NCI-H1092 (cell line): ENCODE results near the gene IKZF2.

Source experiments
- DNase-seq: peaks from one replicate; lab custom pipeline; 2025; lab: John Stamatoyannopoulos, UW

The IKZF2 gene

DNA sequence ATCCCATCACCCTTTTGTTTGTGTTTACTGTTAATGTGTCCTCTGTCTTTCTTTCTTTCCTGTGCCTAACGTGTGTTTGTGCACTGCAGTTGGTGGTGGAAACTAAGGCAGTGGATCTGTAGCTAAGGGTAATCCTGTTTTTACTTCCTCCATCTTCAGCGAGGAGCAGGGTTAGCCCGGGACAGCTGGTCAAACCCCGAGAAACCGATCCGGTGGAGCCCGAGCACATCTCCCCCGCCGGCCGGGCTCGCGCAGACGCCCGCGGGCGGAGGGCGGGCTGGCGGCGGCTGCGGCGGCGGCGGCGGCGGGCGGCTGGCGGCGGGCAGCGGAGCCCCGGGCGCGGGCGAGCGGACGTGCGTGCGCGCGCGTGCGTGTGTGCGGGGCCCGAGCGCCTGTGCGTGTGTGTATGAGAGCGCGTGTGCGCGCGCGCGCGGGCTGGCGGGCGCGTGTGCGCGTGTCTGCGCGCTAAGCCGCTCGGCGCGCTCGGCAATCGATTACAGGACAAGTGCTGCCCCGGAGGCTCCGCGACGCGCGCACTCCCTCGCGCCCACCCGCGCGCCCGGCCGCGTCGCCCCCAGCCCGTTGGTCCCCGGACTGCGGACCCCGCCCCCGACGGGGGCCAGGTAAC, at the start of gene IKZF2:
Gene IKZF2, minus strand, starts transcription at position 176 of the 628 bp plus-strand sequence. CDS start 2,983 bp downstream, outside the sequence.
- DNase-seq: peak; percentile 82

DNA sequence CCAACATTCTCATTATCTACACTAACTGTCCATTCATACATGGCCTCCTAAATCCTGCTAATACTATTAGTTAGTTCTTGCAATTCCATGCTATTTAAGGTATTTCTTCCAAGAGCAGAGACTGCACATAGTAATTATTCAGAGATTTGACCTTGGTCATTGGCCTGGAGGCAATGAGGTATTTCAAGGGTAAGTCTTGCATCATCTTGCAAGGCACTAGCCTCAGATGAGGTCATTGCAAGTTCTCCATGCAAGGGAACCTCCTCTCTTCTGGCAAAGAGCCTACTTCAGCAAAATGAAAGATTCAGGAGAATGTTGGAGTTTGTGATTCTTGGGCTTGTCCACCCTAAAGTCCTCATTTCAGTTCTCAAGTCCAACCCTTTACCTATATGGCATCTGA, 48.5 kb upstream of the IKZF2 start:
- no peak for DNase-seq

DNA sequence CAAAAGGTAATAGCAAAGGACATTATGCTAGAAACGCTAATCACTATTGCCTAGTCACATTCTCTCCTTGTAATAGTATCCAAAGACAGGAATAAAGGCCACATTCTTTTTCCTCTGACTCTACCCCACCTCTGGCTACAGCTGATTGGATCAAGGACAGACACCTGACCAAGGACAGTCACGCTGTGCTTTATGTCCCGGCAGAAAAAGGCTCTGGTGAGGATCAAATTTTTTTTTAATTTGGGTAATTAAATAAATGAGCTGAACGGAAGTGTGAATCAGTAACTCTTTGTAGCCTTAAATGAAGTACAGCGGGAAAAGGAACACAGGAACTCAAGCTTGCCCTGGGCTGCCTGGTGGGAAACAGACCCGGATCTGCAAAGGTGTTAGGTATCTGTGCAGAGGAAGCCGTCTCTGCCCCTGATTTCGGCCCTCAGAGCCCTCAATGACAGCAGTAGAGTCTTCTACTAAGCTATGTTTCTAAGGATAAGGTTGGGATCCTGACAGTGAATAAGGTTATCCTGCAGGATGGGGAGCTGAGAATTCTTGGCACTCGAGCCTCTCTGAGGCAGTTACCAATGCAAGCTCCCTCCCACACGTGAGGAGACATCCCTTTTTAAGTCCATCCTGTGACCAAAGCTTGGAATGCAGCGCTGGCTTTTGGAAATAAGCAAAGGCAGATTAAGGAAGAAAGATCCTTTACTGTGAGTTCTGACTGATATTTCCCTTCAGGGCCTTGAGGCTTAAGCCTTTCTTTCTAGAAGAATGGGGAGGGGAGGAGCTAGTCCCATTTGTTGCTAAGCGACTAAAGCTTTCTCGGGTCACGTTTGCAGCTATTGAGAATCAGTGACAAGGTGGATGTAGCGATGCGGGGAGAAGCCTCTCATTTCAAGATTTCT, 37.8 kb upstream of the IKZF2 start:
- DNase-seq: no peak

DNA sequence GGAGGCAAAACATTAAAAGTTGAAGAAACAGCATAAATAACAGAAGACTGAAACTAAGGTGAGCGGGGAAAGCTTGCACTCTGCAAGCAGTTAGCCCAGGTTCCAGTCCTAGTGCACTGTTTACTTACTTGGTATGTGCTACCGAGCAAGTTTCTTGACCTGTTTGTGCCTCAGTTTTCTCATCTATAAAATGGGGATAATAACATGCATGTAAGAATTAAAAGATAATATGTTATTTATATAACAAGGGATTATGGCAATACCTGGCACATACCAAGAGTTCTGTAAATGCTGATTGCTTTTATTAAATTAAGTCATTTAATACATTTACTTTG, 37.1 kb upstream of the IKZF2 start:
- no peak for DNase-seq

DNA sequence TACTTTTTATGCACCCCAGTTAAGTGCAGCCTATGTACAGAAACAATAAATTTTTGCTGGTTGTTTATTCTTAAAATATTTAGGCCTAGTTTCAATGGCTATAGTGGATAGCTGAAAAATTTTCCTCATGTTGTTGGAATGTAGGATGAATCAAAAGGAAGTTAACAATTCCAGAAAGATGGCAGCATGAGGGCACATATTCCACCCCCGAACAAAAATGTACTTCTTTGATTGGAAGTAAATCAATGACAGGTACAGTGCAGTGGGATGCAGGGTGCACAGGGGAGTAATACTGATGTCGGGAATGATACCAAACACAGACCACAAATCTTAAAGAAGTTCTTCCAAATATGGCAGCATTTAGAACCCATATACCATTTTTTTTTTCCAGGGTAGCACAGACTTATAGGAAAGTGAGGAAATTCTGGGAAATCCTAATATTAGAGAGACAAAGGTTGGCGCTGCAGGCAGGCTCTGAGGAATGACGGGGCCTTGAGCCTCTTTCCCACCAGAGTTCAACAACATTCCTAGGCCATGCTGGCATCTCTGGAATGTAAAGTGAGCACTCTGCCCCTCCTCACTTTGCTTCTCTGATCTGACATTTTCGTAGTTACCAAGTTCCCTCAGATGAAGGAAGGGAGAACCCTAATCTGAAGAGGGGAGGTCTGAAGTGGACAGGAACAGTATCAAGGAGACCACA, 36.6 kb upstream of the IKZF2 start:
- DNase-seq: no peak

DNA sequence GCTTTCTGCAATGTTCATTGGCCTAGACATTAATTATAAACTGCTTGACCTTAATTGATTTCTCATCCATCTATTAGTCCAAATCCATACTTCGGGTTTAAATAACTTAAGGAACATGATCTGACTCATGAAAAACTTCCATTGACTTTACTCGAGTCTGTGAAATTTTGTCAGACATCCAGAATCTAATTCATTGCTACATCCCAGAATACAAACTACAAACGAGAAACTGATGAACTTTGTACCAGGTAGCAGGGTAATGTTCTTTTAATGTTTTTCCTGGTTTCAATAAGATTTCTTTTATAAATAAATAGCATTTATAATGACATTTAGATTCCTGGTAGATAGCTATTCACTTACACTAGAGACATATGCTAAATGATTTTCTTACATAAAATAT, 36.0 kb upstream of the IKZF2 start:
- DNase-seq: no peak

DNA sequence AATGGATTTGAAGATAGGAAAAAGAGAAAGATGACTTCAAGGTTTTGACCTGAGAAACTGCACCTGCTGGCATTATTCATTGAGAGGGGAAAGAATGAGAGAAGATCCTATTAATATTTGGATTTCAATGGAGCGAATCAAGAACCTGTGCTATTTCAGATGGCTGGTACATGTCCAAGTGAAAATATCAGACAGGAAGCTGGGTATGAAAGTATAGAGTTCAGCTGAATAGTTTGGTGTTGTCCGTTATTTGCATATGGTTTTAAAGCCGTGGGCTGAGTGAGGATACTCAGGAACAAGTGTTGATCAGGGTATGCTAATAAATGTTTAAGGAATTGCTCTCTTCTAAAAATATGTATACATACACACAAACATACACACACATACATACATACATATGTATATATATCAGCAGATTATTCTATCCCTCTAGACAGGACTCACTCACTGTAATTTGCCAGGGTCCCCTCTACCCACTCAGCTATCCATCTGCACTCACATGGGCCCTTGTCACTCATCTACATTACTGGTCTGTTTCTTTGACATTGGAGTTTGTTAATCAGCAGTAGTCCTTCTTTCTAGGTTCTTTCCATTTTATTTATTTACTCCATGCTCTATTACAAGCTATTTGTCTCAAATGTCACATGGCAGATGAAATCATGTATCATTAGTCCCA, 33.9 kb upstream of the IKZF2 start:
- DNase-seq: no peak

DNA sequence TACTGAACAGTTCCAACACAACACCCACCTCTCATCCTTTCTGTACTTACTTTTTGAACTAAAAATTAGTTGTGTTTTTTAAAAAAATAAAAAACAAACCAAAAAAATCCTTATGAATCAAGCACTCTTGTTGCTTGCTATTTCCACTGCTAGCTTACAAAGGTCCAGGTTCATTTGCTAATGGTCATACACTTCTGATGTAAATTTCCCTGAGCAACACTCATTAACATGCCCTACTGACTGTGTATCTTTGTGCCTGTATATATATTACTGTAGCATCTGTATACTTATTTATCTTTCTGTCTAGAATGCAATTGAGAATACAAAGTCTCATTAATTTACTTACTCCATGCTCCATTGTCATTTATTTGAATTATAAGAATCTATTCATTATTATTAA, 30.3 kb upstream of the IKZF2 start:
- no peak for DNase-seq

DNA sequence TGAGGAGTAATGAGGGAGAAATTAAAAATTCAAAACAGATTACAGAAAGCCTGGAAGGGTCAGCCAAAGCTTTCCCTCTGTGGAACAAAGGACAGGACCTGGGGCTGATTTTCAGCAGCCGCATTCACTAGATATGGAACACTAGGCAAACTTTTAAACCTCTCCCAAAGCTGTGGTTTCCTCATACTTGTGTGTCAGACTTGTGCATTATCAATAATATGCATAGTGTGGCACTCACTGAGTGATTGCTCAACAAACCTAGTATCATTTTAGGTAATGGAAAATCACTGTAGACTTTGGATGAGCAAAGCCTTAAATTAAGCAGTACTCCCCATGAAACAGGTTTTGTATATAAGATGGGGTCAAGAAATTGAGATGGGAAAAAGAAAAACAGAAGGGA, 26.3 kb upstream of the IKZF2 start:
- DNase-seq: no peak

DNA sequence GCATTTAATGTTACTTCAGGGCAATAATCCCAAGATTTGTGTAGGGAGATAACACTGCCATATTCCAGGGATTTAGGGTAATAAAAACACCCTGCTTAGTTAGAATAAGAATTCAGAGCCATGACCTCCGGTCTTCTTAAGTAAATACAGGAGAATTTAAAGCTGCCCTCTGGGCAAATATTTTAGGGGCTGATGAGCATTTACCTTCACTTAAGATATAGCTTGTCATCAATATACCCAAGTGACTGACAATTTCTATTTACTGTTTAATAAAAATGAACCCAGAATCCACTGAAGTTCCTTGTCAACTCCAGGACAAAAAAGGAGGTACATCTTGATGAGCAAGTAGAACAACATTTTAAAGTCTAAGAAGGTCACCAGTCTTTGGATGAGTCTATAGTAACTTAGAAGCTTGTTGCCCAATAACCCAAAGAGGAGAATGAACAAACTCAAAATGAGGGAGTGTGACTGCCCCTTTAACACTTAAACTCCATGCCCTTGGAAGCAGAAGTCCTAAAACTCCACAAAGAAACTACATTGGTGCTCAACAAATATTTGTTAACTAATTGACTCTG, 24.3 kb upstream of the IKZF2 start:
- no peak for DNase-seq

DNA sequence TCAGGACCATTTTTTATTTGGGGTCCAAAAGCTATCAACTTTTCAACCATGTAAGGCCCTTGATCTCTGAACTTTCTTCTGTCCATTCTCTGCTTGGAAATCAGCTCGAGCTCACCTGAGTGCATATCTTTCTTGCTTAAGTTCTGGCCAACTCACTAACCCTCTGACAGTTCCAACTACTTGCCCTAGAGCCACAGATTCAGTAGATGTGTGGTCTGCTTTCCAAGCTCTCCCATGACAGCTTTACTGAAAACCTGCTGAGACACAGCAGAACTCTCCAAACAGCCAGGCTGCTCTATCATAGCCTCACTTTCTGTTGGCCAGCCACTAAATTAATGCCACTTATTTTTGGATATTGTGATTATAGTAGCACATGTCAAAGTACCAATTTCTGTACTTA, 21.2 kb upstream of the IKZF2 start:
- DNase-seq: no peak

DNA sequence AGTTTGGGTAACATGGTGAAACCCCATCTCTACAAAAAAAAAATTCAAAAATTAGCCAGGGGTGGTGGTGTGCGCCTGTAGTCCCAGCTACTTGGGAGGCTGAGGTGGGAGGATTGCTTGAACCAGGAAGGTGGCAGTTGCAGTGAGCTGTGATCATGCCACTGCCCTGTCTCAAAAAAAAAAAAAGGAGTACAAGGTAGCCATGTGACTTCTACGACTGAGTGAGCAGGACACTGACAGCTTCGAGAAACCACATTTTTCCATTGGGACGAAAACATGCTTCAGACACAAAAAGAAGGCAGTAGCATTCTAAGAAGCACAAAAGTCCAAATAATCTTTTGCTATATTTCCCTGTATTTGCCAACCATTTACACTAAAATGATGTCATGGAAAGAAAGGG, 19.7 kb upstream of the IKZF2 start:
- DNase-seq: no peak

DNA sequence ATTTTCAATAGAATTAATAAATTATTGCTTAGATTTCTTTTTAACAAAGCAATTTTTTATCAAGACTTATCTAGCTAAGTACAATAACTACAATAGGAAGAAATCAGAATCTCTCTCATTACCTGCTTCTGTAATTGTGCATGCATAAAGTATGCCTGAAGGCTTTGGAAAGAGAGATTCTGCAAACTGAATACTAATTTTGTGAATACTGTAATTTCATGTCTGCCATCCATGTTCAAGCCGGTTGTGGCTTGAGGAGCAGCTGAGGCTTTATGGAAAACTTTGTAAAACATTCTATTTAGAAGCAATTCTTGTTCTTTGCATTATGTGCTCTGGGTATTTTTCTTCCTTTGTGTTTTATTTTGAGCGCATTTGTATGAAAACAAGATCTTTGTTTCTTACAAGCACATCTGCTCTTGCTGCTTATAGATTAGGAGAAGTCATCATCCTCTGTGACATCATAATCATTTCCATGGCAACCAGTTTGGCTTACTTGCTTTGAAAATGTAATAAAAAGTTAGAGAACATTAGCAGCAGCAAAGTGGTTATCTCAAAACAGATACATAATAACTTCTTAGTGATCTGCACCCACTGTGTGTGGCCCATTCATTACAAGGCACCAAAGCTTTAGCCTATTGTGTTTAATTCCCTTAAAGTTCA, 16.0 kb upstream of the IKZF2 start:
- no peak for DNase-seq

DNA sequence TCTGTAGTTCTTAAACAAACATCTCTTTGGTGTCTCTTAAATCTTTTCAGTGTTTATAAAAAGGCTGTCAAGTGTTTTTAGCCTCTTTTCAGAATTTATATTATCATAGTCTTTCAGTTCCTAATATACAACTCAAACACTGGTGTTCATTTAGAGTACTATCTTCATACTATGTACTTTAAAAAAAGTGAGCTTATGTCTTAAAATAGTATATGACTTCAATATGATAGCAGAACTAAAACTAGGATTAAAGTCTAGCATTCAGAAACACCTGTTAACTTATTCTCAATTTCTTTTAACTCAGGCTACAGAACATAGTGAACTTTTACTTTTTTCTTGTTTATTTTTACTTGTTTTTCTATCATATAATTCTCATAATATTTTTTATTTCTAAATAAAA, 14.7 kb upstream of the IKZF2 start:
- DNase-seq: no peak

DNA sequence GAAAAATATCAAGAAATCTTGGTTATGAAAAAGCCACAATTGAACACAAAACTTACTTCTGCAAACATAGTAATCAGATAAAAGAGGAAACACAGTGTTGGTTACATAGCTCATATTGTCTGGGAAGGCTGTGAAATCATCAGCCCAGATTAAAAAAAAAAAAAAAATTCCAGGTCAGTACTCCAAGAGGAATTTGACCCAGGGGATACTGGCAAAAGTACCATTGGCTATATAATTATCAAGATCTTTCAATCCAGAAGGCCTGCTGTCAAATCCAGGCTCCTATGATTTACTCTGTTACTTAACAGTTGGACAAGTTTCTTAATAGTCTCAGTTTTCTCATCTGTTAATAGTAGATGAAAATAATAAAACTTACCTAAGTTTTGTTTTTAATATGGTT, 12.9 kb upstream of the IKZF2 start:
- DNase-seq: no peak

DNA sequence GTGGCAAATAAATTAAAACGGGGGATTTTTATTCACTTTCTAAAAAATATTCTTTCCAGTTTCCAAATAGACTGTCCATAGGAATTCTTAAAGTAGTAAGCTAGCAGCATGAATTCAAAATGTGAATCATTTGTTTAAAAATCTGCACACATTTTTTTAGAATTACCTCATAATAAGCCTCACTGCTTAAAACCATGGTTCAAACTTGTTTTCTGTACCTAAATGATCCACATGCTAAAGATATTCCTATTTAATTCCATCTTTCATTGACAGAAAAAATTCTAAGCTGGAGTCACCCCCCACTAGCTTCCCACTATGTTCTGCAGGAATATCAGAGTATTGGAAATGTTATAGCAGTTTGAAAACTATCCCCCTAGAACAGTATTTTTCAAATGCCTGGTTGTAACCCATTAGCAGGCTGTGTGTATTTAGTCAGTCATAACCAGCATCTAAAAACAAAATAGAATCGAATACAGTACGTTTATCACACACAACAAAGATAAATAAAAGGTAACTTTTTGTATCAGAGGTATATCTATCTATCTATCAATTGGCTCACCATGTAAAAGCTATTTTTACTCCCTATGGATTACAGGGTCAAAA, 11.2 kb upstream of the IKZF2 start:
- DNase-seq: no peak

DNA sequence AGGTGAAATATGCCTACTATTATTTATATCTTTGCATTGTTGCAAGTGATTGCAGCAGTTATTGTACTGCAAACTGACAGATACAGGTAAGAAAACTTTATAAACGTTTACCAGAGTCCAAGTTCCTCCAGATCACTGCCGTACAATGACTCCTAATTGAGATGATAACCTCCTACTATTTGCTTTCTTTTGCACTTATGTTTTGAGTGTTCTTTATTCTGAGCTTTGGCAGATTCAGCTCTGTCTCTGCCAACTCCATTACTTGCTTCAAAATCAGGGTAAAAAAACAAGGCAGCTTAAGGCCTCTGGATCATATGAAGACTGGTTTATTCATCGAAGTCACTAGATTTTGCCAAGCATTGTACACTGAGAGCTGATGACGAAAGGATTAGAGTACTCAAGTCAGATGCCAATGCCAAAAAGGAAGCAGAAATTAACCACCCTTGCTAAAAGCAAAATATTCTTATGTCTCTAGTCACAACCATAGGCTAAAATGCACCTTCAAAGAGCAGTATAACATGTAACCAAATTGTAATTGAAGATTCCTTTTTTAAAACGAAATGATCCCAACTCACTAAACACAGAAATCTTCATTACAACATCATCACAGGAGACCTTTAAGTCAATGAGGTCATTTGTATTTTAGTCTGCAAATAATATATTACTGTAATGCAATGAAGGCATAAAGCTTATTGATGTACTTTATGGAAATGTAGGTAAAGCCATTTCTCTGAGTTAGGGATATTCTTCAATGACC, 10.5 kb upstream of the IKZF2 start:
- DNase-seq: no peak

DNA sequence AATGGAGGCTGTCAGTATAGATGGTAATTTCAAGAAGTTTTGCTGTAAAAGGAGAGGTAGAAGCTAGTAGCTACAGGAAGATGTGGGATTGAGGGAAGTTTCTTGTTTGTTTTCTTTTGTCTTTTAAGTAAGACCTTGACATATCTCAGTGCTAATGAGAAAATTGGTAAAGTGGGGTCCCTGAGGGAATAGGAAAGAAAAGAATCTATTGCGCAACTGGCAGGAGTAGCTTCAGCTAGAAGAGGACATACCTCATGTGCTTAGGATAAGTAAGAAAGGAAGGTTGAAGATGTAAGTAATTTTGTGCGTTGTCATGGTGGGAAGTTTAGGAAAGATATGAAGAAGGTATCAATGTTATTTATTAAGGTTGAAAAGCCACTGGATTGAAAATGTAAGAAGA, 8.4 kb upstream of the IKZF2 start:
- DNase-seq: no peak

DNA sequence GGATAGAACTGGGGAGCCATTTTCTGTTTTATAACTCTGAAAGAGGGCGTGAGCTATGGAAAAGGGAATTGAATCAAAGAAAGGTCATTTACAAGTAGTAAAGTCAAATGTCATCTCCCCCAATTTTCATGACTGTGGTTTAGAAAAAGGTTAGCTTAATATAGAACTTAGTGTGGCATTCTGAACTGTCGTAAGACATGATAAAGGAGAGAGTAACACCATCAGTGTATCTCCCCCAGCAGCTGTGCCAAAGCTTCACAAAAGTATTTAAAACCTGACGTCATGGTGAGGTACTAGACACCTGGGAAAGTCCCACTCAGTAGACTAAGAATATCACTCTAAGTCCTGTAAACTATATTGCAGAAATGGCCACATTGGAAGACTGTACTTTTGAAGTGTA, 5.8 kb upstream of the IKZF2 start:
- no peak for DNase-seq

DNA sequence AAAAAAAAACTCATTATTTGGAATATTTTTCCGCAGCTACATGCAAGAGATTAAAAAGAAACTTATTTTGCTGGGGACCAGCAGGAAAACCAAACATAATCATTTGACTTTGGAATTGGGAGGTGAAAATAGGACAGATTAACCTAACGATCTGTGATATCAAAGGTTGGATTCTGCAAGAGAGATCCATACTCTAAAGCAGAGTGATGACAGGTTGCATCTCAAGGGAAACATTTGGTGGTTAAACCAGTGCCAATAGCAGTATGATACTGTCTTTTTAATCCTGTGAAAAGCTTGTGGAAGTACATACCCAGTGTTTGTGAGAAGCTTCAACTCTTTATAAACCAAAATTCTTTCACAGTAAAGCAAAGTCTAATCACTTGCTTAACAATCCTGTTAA, 5.3 kb upstream of the IKZF2 start:
- DNase-seq: no peak

DNA sequence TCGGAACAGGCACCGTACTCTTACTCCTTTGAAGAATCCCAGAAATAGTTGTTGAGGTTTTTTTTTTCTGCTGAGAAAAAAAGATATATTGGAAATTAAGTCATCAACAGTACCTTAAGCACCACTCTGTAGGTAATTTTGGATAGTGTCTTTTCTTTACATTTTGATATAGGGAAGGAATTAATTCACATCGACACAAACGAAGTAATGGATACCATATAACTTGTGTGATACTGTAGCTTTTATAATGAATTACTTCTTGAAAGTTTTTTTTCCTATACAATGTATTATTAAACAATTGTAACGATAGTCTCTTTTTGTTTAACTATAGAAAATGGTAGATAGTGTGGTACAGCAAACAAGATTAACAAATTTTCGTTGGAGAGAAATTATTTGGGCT, 1.5 kb upstream of the IKZF2 start:
- DNase-seq: no peak
